ENCODE data around the gene FOXP1. TPM values are rescaled to one million over a fixed set of nuclear protein-coding genes. Genes with fewer than 3 reads are reported as not detected.
A peak's percentile ranks its signal among the peaks of the same experiment; 100 is the strongest.

Gene FOXP1
- total and polyA plus RNA-seq, 9 of the 15 experiments (the other 6 are each of a cell fraction or from before 2014, with no cell fraction given), result 7.7 to 34.5 (median 13.7) TPM

- 91% methylated on average over 5 of the region's 6 CpGs for WGBS (ENCODE audit: insufficient coverage, low coverage, missing lambda C conversion rate)
- Histone ChIP-seq H2AFZ (ENCODE audit: low read depth, low read length) (no peak overlapping the region), H3K27me3 (ENCODE audit: control insufficient read depth in 2 of 2, insufficient read depth in 2 of 2, low read length in 2 of 2) (no peaks in the 10 kb centered on the region), H3K36me3 (ENCODE audit: control insufficient read depth, insufficient read depth, low read length) (peaks cover 48% of the 10 kb centered on the region), H3K9me1 (ENCODE audit: control insufficient read depth, insufficient read depth, low read length) (no peaks in the 10 kb centered on the region), H3K4me2 (ENCODE audit: insufficient read depth, low read length) (no peak overlapping the region), H3K4me1 (replicated peaks in 1 of 2; ENCODE audit: control insufficient read depth in 2 of 2, insufficient read depth in 2 of 2, low read length in 2 of 2) (no peaks in the 10 kb centered on the region; a peak in 1 of 5 replicates), H4K20me1 (replicated peaks; ENCODE audit: control insufficient read depth, insufficient read depth, low read length) (no peaks in the 10 kb centered on the region), H3K27ac (ENCODE audit: extremely low read depth, low read depth, low read length) (no peak overlapping the region), H3K79me2 (ENCODE audit: control insufficient read depth, insufficient read depth, low read length) (no peaks in the 10 kb centered on the region; the same call in 1 of the 3 replicates), H3K4me3 (no peak overlapping the region), H3K9me3 (replicated peaks; ENCODE audit: control insufficient read depth, insufficient read depth, low read depth, low read length) (no peaks in the 10 kb centered on the region), H3K9ac (ENCODE audit: insufficient read depth in 1 of 2, low read depth in 2 of 2, low read length in 2 of 2) (no peak overlapping the region)
- FAIRE-seq (no peak), DNase-seq (ENCODE audit: extremely low read depth in 1 of 4, low spot score in 3 of 4) (no peak), ATAC-seq (no peak)
- POLR2A ChIA-PET, result no interaction called here
- in situ Hi-C loops (cut with MboI), result no loop called here
- BruUV-seq (replicated peaks), result no TSS peak
- CTCF ChIA-PET (ENCODE audit: low intra/inter-chr PET ratio), result no interaction called here
- TF ChIP-seq GABPB1 (CRISPR knock-in tag; IDR thresholded peaks at IDR 0.05), result no peak
- no peak for TF ChIP-seq CEBPG (CRISPR knock-in tag; IDR thresholded peaks at IDR 0.05)
- TF ChIP-seq CEBPG (tag; conservative IDR thresholded peaks at IDR 0.05 in 1 of 2, IDR thresholded peaks at IDR 0.05 in 1 of 2), result peak in 1 of 2 experiments; percentile 51; a peak in 1 of 4 replicates
- intact Hi-C loops (cut with micrococcal nuclease), result no loop called here
These were observed 471.6 kb downstream of the FOXP1 start for GRCh38 chr3:71111784-71112440.

GRCh38 chr3:71110385-71111222, 472.9 kb downstream of the FOXP1 start:
- no peak for DNase-seq (ENCODE audit: extremely low read depth in 1 of 4, low spot score in 3 of 4)
- CTCF ChIA-PET (ENCODE audit: low intra/inter-chr PET ratio), result no interaction called here
- intact Hi-C loops (cut with micrococcal nuclease), result no loop called here

More at GRCh38 chr3:71110385-71111222, 472.9 kb downstream of the FOXP1 start:
- POLR2A ChIA-PET, result no interaction called here
- in situ Hi-C loops (cut with MboI), result no loop called here
- no peak for ATAC-seq
- Histone ChIP-seq H3K9me3 (replicated peaks; ENCODE audit: control insufficient read depth, insufficient read depth, low read depth, low read length) (no peaks in the 10 kb centered on the region), H3K9ac (ENCODE audit: insufficient read depth in 1 of 2, low read depth in 2 of 2, low read length in 2 of 2) (no peak overlapping the region), H3K4me3 (no peak overlapping the region), H3K4me1 (replicated peaks in 1 of 2; ENCODE audit: control insufficient read depth in 2 of 2, insufficient read depth in 2 of 2, low read length in 2 of 2) (no peaks in the 10 kb centered on the region), H2AFZ (ENCODE audit: low read depth, low read length) (no peak overlapping the region), H3K4me2 (ENCODE audit: insufficient read depth, low read length) (no peak overlapping the region), H3K9me1 (ENCODE audit: control insufficient read depth, insufficient read depth, low read length) (no peaks in the 10 kb centered on the region), H3K27ac (ENCODE audit: extremely low read depth, low read depth, low read length) (no peak overlapping the region), H3K79me2 (ENCODE audit: control insufficient read depth, insufficient read depth, low read length) (no peaks in the 10 kb centered on the region; the same call in 2 of the 3 replicates), H3K36me3 (ENCODE audit: control insufficient read depth, insufficient read depth, low read length) (peaks cover 48% of the 10 kb centered on the region), H3K27me3 (ENCODE audit: control insufficient read depth in 2 of 2, insufficient read depth in 2 of 2, low read length in 2 of 2) (no peaks in the 10 kb centered on the region), H4K20me1 (replicated peaks; ENCODE audit: control insufficient read depth, insufficient read depth, low read length) (no peaks in the 10 kb centered on the region)
- WGBS (ENCODE audit: insufficient coverage, low coverage, missing lambda C conversion rate), result 87% methylated on average over 8 of the region's 8 CpGs
- TF ChIP-seq DNMT1 (IDR thresholded peaks at IDR 0.05) (no peak), AFF4 (CRISPR knock-in tag; IDR thresholded peaks at IDR 0.05) (no peak), RBM34 (IDR thresholded peaks at IDR 0.05; ENCODE audit: borderline replicate concordance, insufficient read depth, low read length) (no peak), GABPB1 (CRISPR knock-in tag; IDR thresholded peaks at IDR 0.05) (no peak), NCOA6 (IDR thresholded peaks at IDR 0.05) (no peak), HEY1 (CRISPR knock-in tag; IDR thresholded peaks at IDR 0.05; ENCODE audit: borderline replicate concordance) (no peak)
- no TSS peak for BruUV-seq (replicated peaks)
- FAIRE-seq, result no peak
